HAP-1 (cell line): ENCODE results near the gene SLC4A7.

Source experiments
- DNase-seq, 2 experiments: peaks; one replicate each; pipeline ENCODE4 v3.0.0-alpha.2; 2016 to 2020; ENCODE audit warnings: low spot score in 2 of 2
- H3K27me3 ChIP-seq: fragments of 250-450 bp; sonication (Bioruptor Pico); 2 replicates; pipeline ENCODE4 v1.5.1; 2020; ENCODE audit warnings: low read depth, mild to moderate bottlenecking, moderate library complexity
- H3K36me3 ChIP-seq: fragments of 250-450 bp; sonication (Bioruptor Pico); replicated peaks from 2 replicates; pipeline ENCODE4 v1.5.1; 2020; ENCODE audit warnings: mild to moderate bottlenecking
- H3K4me1 ChIP-seq: fragments of 250-450 bp; sonication (Bioruptor Pico); 2 replicates; pipeline ENCODE4 v1.5.1; 2020; ENCODE audit warnings: mild to moderate bottlenecking
- H3K4me3 ChIP-seq: fragments of 250-450 bp; sonication (Bioruptor Pico); 2 replicates; pipeline ENCODE4 v1.5.1; 2020; ENCODE audit warnings: mild to moderate bottlenecking, moderate library complexity
- H3K9me3 ChIP-seq: fragments of 250-450 bp; sonication (Bioruptor Pico); 2 replicates; pipeline ENCODE4 v1.5.1; 2020; ENCODE audit warnings: mild to moderate bottlenecking, moderate library complexity
- in situ Hi-C: fragments of 300-500 bp; cut with MboI; formaldehyde crosslinking; loops from 3 replicates; pipeline ENCODE4 v1.14.3; 2020; ENCODE audit warnings: low sequenced_read_pairs, inconsistent platforms, mixed read lengths

The SLC4A7 gene

DNA sequence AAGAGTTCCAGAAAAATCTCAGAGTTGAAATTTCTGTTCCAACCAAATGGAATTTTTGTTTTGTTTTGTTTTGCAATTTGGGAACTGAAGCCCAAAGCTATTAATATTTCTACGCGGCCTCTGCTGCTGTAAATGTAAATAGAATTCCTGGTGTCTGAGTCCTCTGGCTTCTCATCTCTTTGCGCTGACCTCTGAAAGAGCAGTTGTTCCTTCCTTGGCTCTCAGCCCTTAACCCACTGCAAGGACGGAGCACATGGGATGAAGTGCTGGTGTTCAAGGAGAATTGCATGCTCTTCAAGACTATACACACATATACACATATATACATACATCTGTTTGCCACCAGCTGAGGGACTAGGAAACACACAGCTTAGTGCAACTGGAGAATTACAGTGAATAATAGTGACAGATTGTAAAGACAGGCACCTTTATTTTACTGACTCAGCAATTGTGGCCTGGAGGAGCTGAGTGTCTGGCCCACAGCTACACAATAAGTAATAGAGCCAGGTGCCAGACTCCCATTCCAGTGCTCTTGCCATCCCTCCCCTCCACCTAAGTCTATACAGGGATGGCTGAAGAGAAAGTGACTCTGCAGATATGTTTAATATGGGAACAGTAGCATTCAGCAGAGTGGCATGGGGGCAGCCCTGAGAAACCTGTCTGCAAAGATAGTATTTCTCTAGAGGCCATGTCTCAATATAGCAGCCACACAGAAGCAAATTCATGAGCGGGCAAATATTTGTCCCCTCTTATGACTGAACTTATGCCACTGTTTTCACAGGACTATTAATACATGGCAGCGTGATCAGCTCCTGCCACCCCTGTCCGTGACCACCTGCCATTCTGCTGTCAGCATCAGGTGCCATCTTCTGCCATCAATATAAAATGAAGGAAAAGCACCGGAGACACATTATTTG is 157.3 kb downstream of the SLC4A7 start:
- Histone ChIP-seq H3K9me3 (peaks cover 2% of the 10 kb centered on the region; the same call in 1 of the 2 replicates), H3K4me3 (no peak overlapping the region), H3K4me1 (no peaks in the 10 kb centered on the region), H3K27me3 (no peaks in the 10 kb centered on the region), H3K36me3 (no peaks in the 10 kb centered on the region)
- in situ Hi-C loops: no loop called here
- DNase-seq: no peak

DNA sequence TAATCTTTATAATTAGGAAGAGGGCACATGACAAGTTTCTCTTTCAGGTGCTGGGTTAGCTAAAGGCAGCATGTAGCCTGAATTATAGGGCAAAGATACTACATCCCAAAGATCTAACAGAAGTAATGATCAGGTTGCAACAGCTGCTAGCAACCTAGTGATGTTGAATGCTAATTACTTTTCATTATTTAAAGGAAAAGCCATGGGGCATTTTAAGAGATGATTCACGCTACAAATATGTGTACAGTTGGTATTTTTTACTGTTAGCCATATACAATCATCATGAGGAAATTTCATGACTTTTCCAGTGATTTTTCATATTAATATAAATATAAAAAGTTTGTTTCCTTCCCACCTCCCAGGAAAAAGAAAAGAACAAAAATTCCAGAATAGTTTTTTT is 158.0 kb downstream of the SLC4A7 start:
- Histone ChIP-seq H3K4me1 (no peaks in the 10 kb centered on the region), H3K27me3 (no peaks in the 10 kb centered on the region), H3K9me3 (peaks cover 2% of the 10 kb centered on the region; the same call in 1 of the 2 replicates), H3K4me3 (no peak overlapping the region), H3K36me3 (no peaks in the 10 kb centered on the region)
- no peak for DNase-seq
- in situ Hi-C loops: no loop called here

GRCh38 chr3:27325419-27325818 is 158.8 kb downstream of the SLC4A7 start:
- Histone ChIP-seq H3K4me3 (no peak overlapping the region), H3K36me3 (no peaks in the 10 kb centered on the region), H3K27me3 (no peaks in the 10 kb centered on the region), H3K9me3 (peaks cover 2% of the 10 kb centered on the region; the same call in 1 of the 2 replicates), H3K4me1 (no peaks in the 10 kb centered on the region)
- in situ Hi-C loops: no loop called here
- no peak for DNase-seq

- in situ Hi-C loops: loop anchor here (25.0 kb wide), 1 partner anchor 363 kb away; no protein-coding TSS in a partner anchor
- no peak overlapping the region for H3K4me3 ChIP-seq
- DNase-seq: no peak
- no peaks in the 10 kb centered on the region for H3K27me3 ChIP-seq
- no peaks in the 10 kb centered on the region for H3K36me3 ChIP-seq
- H3K4me1 ChIP-seq: no peaks in the 10 kb centered on the region
- H3K9me3 ChIP-seq: peaks cover 2% of the 10 kb centered on the region; the same call in 1 of the 2 replicates
Observed at GRCh38 chr3:27324686-27325085, 159.5 kb downstream of the SLC4A7 start.

DNA sequence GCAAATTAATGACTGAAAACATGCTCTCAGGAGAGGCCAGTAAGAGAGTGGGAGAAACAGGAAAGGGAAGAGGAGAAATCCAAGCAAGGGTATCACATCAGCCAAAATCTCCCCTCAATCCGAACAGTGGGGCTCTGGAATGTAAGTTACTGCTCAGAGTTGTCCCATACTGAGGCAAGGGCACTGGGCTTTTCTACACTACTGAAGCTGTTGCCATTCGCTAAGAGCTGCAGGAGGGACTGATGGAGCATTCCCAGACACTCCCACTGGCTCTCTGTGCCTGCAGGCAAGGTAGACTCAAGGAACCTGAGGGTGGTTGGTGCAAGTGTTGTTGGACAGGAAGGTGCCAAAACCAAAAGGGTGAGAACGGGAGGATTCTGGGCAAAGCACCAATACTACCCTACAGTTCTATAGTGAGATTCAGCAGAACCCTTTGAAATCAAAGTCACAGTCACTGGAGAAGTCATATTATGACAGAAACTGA is 161.1 kb downstream of the SLC4A7 start:
- H3K9me3 ChIP-seq: no peaks in the 10 kb centered on the region
- in situ Hi-C loops: loop anchor here (25.0 kb wide), 1 partner anchor 364 kb away; no protein-coding TSS in a partner anchor
- H3K4me3 ChIP-seq: no peak overlapping the region
- no peaks in the 10 kb centered on the region for H3K4me1 ChIP-seq
- no peaks in the 10 kb centered on the region for H3K27me3 ChIP-seq
- DNase-seq: no peak
- H3K36me3 ChIP-seq: no peaks in the 10 kb centered on the region
